Thyroid gland (tissue), 4 donors: ENCODE results near the gene EWSR1. TPM values are rescaled to one million over a fixed set of nuclear protein-coding genes. Genes with fewer than 3 reads are reported as not detected.

Experiments used
- DNase-seq, 2 donors: peaks; one replicate each; pipeline ENCODE4 v3.0.0-alpha.2; 2019
- H3K27ac ChIP-seq, 3 donors: fragments of 200-600 bp; sonication (generic); 1 replicate in 2 of 3; 2 replicates in 1 of 3; pipeline ENCODE4 v1.5.1; 2016 to 2019; ENCODE audit warnings: mild to moderate bottlenecking in 1 of 3, moderate library complexity in 1 of 3
- H3K27me3 ChIP-seq: fragments of 200-600 bp; sonication (generic); one replicate; pipeline ENCODE4 v1.5.1; 2019
- H3K36me3 ChIP-seq, 2 donors: fragments of 200-600 bp; sonication (generic); one replicate each; pipeline ENCODE4 v1.5.1; 2016 to 2019
- H3K4me1 ChIP-seq, 2 donors: fragments of 200-600 bp; sonication (generic); one replicate each; pipeline ENCODE4 v1.5.1; 2017 to 2019
- H3K4me3 ChIP-seq, 3 donors: fragments of 200-600 bp; sonication (generic); replicated peaks in 1 of 3; 1 replicate in 2 of 3; 2 replicates in 1 of 3; pipeline ENCODE4 v1.5.1; 2016; ENCODE audit warnings: mild to moderate bottlenecking in 1 of 3
- H3K9me3 ChIP-seq: fragments of 200-600 bp; sonication (generic); one replicate; pipeline ENCODE4 v1.5.1; 2017
- CTCF ChIP-seq, 6 experiments: fragments of 200-600 bp in 3 of 6; fragments of 450-650 bp in 3 of 6; sonication (generic) in 3 of 6; IDR thresholded peaks; one replicate each; pipeline ENCODE4 v1.5.1; 2016 to 2019; ENCODE audit warnings: antibody characterized with exemption in 6 of 6, mild to moderate bottlenecking in 2 of 6, inconsistent platforms in 1 of 6, moderate library complexity in 1 of 6
- POLR2A ChIP-seq, 2 donors: fragments of 450-650 bp; IDR thresholded peaks; one replicate each; pipeline ENCODE4 v1.6.1; 2017; ENCODE audit warnings: antibody characterized with exemption in 2 of 2, mild to moderate bottlenecking in 2 of 2, moderate library complexity in 1 of 2
- WGBS, 2 donors: methylation state at CpG; one replicate each; pipeline ENCODE4 v1.1.5; 2017; 5-methylcytosine and 5-hydroxymethylcytosine counted together
- intact Hi-C: fragments of 100-400 bp; cut with DNase I; formaldehyde crosslinking; loops from one replicate; pipeline ENCODE4 v1.15.1; 2023
- total RNA-seq, 4 donors: library from RNA; depleted of rRNA; stranded (reverse); fragments of >200 nt; gene quantifications; one replicate each; pipeline ENCODE4 v1.2.3, GENCODE V29; 2016

EWSR1 gene
- total RNA-seq, 4 donors from 2014 or later: 205 to 290 (median 258) TPM

DNA sequence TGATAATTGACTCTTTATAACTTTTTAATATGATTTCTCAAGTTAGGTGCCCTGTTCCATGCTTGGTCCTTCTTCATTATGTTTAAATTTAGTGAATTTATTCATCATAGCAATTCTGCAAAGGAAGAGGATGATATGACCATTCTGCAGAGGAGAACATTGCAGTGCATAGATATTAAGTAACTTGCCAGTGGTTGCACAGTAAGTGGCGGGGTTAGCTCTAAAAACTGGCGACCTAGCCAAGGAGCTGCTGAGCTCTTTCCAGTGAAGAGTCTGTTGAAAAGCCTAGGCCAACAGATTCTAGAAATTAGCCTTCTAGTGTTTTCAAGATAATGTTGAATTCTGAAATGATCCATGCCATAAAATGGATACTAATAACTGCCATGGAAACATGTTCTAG is 4.6 kb downstream of the EWSR1 start:
- DNase-seq: no peak
- Histone ChIP-seq H3K4me1 (peaks cover 23 to 30% of the 10 kb centered on the region in 2 donors), H3K36me3 (peaks cover 38 to 46% of the 10 kb centered on the region in 2 donors)

GRCh38 chr22:29275167-29275566 is 7.1 kb downstream of the EWSR1 start:
- no peaks in the 10 kb centered on the region for H3K27me3 ChIP-seq
- DNase-seq: no peak
- intact Hi-C loops: no loop called here
- peaks cover 64 to 71% of the 10 kb centered on the region in 2 donors for H3K36me3 ChIP-seq
- 78 to 81% methylated on average over 3 of the region's 3 CpGs for WGBS, 2 donors
- no peaks in the 10 kb centered on the region for H3K9me3 ChIP-seq
- TF ChIP-seq CTCF (IDR thresholded peaks at IDR 0.05) (no peak), POLR2A (IDR thresholded peaks at IDR 0.05) (no peak)
- H3K4me3 ChIP-seq: no peak overlapping the region
- no peak overlapping the region for H3K27ac ChIP-seq
- H3K4me1 ChIP-seq: peaks cover 19 to 27% of the 10 kb centered on the region in 2 donors

More for the DNA sequence above, 4.6 kb downstream of the EWSR1 start:
- Histone ChIP-seq H3K27me3 (no peaks in the 10 kb centered on the region), H3K27ac (no peak overlapping the region), H3K4me3 (no peak overlapping the region), H3K9me3 (no peaks in the 10 kb centered on the region)
- WGBS, 2 donors: 67 to 75% methylated on average over 2 of the region's 2 CpGs
- intact Hi-C loops: loop anchor here (5.0 kb wide), 1 partner anchor 35 kb away; the partner anchor contains the start of gene GAS2L1
- TF ChIP-seq CTCF (IDR thresholded peaks at IDR 0.05) (no peak), POLR2A (IDR thresholded peaks at IDR 0.05) (no peak)

GRCh38 chr22:29275819-29276565 is 7.9 kb downstream of the EWSR1 start:
- H3K4me3 ChIP-seq: no peak overlapping the region
- peaks cover 10 to 19% of the 10 kb centered on the region in 2 donors for H3K4me1 ChIP-seq
- H3K36me3 ChIP-seq: peaks cover 70 to 73% of the 10 kb centered on the region in 2 donors
- H3K27me3 ChIP-seq: no peaks in the 10 kb centered on the region
- TF ChIP-seq CTCF (IDR thresholded peaks at IDR 0.05) (no peak), POLR2A (IDR thresholded peaks at IDR 0.05) (no peak)
- no peak overlapping the region for H3K27ac ChIP-seq
- 89% methylated on average over 3 of the region's 3 CpGs for WGBS, 2 donors
- intact Hi-C loops: no loop called here
- H3K9me3 ChIP-seq: no peaks in the 10 kb centered on the region
- no peak for DNase-seq

- WGBS, 2 donors: 91 to 95% methylated on average over 1 of the region's 1 CpG
- H3K27me3 ChIP-seq: no peaks in the 10 kb centered on the region
- DNase-seq: no peak
- no peaks in the 10 kb centered on the region for H3K9me3 ChIP-seq
- H3K27ac ChIP-seq: no peak overlapping the region
- peaks cover 0 to 2% of the 10 kb centered on the region in 2 donors for H3K4me1 ChIP-seq
- no peak overlapping the region for H3K4me3 ChIP-seq
- peaks cover 81 to 82% of the 10 kb centered on the region in 2 donors for H3K36me3 ChIP-seq
- intact Hi-C loops: no loop called here
- TF ChIP-seq POLR2A (IDR thresholded peaks at IDR 0.05): no peak
- TF ChIP-seq CTCF (IDR thresholded peaks at IDR 0.05): no peak
Measured at GRCh38 chr22:29277927-29278326, 9.9 kb downstream of the EWSR1 start.

DNA sequence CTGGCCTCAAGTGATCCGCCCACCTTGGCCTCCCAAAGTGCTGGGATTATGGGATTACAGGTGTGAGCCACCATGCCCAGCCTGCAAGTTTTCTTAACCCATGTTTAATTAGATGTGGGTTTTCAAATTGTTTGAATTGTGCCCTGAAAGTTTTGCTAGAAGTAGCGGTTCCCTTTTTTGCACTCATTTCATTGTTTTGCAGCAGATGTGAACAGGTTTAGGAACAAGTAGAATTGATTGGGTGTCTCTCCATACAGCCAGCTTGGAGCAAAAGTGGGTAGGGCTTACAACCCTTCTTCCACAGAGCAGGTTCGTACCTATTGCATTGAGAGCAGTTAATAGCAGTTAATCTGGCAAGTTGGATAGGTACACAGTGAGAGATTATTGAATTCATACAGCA is 16.1 kb downstream of the EWSR1 start:
- Histone ChIP-seq H3K36me3 (peaks cover 84 to 96% of the 10 kb centered on the region in 2 donors), H3K27ac (no peak overlapping the region), H3K27me3 (no peaks in the 10 kb centered on the region), H3K4me1 (no peaks in the 10 kb centered on the region), H3K9me3 (no peaks in the 10 kb centered on the region), H3K4me3 (no peak overlapping the region)
- intact Hi-C loops: no loop called here
- no peak for TF ChIP-seq CTCF (IDR thresholded peaks at IDR 0.05)
- no peak for TF ChIP-seq POLR2A (IDR thresholded peaks at IDR 0.05)
- WGBS, 2 donors: 96 to 97% methylated on average over 3 of the region's 3 CpGs
- no peak for DNase-seq
